ENCODE measurements around the gene SNED1.

DNA sequence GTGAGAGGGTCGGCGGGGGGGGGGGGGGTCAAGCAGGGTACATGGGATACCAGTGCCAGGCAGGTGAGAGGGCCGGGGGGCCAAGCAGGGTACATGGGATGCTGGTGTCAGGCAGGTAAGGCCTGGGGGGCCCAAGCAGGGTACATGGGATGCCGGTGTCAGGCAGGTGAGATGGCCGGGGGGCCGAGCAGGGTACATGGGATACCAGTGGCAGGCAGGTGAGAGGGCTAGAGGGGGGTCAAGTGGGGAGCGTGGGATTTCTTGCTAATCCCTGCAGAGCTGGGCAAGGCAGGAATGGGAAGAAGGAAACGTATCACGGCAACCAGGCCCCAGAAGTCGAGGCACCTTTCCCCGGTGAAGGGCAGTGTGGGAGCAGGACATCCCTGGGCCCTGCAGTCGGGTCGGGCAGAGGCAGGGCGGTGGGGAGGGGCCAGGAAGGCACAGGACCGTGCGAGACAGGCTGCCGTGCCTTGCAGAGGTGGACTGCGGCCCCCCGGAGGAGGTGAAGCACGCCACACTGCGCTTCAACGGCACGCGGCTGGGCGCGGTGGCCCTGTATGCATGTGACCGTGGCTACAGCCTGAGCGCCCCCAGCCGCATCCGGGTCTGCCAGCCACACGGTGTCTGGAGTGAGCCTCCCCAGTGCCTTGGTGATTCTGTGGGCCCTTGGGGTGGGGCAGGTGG lies 54.4 kb downstream of the SNED1 start:
- TF ChIP-seq, protein P1, sequence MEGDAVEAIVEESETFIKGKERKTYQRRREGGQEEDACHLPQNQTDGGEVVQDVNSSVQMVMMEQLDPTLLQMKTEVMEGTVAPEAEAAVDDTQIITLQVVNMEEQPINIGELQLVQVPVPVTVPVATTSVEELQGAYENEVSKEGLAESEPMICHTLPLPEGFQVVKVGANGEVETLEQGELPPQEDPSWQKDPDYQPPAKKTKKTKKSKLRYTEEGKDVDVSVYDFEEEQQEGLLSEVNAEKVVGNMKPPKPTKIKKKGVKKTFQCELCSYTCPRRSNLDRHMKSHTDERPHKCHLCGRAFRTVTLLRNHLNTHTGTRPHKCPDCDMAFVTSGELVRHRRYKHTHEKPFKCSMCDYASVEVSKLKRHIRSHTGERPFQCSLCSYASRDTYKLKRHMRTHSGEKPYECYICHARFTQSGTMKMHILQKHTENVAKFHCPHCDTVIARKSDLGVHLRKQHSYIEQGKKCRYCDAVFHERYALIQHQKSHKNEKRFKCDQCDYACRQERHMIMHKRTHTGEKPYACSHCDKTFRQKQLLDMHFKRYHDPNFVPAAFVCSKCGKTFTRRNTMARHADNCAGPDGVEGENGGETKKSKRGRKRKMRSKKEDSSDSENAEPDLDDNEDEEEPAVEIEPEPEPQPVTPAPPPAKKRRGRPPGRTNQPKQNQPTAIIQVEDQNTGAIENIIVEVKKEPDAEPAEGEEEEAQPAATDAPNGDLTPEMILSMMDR (conservative IDR thresholded peaks at IDR 0.05 in 1 of 2, IDR thresholded peaks at IDR 0.05 in 1 of 2; ENCODE audit: low read depth in 1 of 2, low read length in 2 of 2), result no peak
- no peak for TF ChIP-seq EZH2 (IDR thresholded peaks at IDR 0.05; ENCODE audit: low read length, missing control alignments)
